H1 (cell line): ENCODE results near the gene ADRM1. TPM values are rescaled to one million over a fixed set of nuclear protein-coding genes. Genes with fewer than 3 reads are reported as not detected.

Source experiments
- CTCF ChIA-PET: fragments of 300-600 bp; sonication (Branson Sonifier 250); formaldehyde crosslinking; loops from one replicate; lab custom pipeline; 2021; ENCODE audit not compliant: partially characterized antibody; lab: Charles Lee
- POLR2A ChIA-PET: fragments of 300-600 bp; sonication (Branson Sonifier 250); formaldehyde crosslinking; loops from one replicate; lab custom pipeline; 2021; ENCODE audit warnings: inconsistent platforms; ENCODE audit not compliant: partially characterized antibody; lab: Charles Lee
- DNase-seq, 2 experiments: peaks; one replicate each; pipeline versions ENCODE4 v3.0.0 to v3.0.0-alpha.2; 2010 to 2022; ENCODE audit warnings: low spot score in 2 of 2, low read depth in 1 of 2, mixed read lengths in 1 of 2
- FAIRE-seq: peaks from 2 replicates; lab custom pipeline; 2011; peaks lifted over from hg19 to GRCh38; lab: Jason Lieb, UNC
- H2AFZ ChIP-seq: 2 replicates; pipeline ENCODE4 v1.8.1; 2012; ENCODE audit warnings: low read length, inconsistent platforms
- H2AK5ac ChIP-seq: 2 replicates; pipeline ENCODE4 v1.6.1; 2013; ENCODE audit warnings: low read depth, low read length
- H2BK120ac ChIP-seq: replicated peaks from 2 replicates; pipeline ENCODE3; 2013; ENCODE audit warnings: low read depth, low read length, inconsistent platforms
- H2BK12ac ChIP-seq: 2 replicates; pipeline ENCODE4 v1.6.1; 2013; ENCODE audit warnings: low read depth, low read length
- H2BK15ac ChIP-seq: 2 replicates; pipeline ENCODE4 v1.6.1; 2013; ENCODE audit warnings: low read length
- H2BK20ac ChIP-seq: 2 replicates; pipeline ENCODE4 v1.6.1; 2013; ENCODE audit warnings: low read length
- H2BK5ac ChIP-seq: 2 replicates; pipeline ENCODE4 v1.6.1; 2013; ENCODE audit warnings: low read depth, low read length
- H3K14ac ChIP-seq: 2 replicates; pipeline ENCODE4 v1.6.1; 2013; ENCODE audit warnings: inconsistent platforms; ENCODE audit not compliant: insufficient read length
- H3K18ac ChIP-seq: 2 replicates; pipeline ENCODE4 v1.6.1; 2013; ENCODE audit warnings: low read length; ENCODE audit errors: extremely low read depth
- H3K23ac ChIP-seq: 2 replicates; pipeline ENCODE4 v1.6.1; 2013; ENCODE audit warnings: inconsistent platforms; ENCODE audit not compliant: insufficient read length
- H3K23me2 ChIP-seq: 2 replicates; pipeline ENCODE4 v1.6.1; 2013; ENCODE audit warnings: low read depth, low read length
- H3K27ac ChIP-seq: 2 replicates; pipeline ENCODE4 v1.6.1; 2011; ENCODE audit warnings: low read depth, low read length, inconsistent platforms
- H3K27me3 ChIP-seq, 4 experiments: replicated peaks in 1 of 4; 1 replicate in 1 of 4; 2 replicates in 3 of 4; pipeline versions ENCODE4 v1.6.1 to v1.8.1; 2011 to 2013; ENCODE audit warnings: low read length in 3 of 4, mild to moderate bottlenecking in 3 of 4, inconsistent platforms in 2 of 4, mixed read lengths in 2 of 4, moderate library complexity in 1 of 4; ENCODE audit not compliant: control insufficient read depth in 3 of 4, insufficient read depth in 3 of 4; ENCODE audit errors: extremely low read depth in 1 of 4
- H3K36me3 ChIP-seq, 4 experiments: 2 replicates each; pipeline versions ENCODE4 v1.6.1 to v1.8.1; 2011 to 2013; ENCODE audit warnings: mild to moderate bottlenecking in 4 of 4, low read length in 3 of 4, moderate library complexity in 2 of 4, control low read depth in 1 of 4, inconsistent platforms in 1 of 4; ENCODE audit not compliant: insufficient read depth in 4 of 4, control insufficient read depth in 2 of 4
- H3K4ac ChIP-seq: replicated peaks from 2 replicates; pipeline ENCODE3; 2013; ENCODE audit warnings: low read length, low read depth, mixed read lengths, inconsistent platforms; ENCODE audit not compliant: insufficient read length
- H3K4me1 ChIP-seq, 4 experiments: replicated peaks in 1 of 4; 1 replicate in 1 of 4; 2 replicates in 3 of 4; pipeline versions ENCODE4 v1.6.1 to v1.8.1; 2011 to 2013; ENCODE audit warnings: low read length in 3 of 4, inconsistent platforms in 2 of 4, mixed read lengths in 1 of 4; ENCODE audit not compliant: insufficient read depth in 4 of 4, control insufficient read depth in 3 of 4
- H3K4me2 ChIP-seq, 2 experiments: 2 replicates each; pipeline versions ENCODE4 v1.6.1 to v1.8.1; 2011 to 2013; ENCODE audit warnings: low read depth in 2 of 2, low read length in 2 of 2, control low read depth in 1 of 2, inconsistent platforms in 1 of 2, mild to moderate bottlenecking in 1 of 2; ENCODE audit not compliant: insufficient read depth in 1 of 2
- H3K4me3 ChIP-seq, 4 experiments: fragments of 200-600, 300-600 bp in 1 of 4; sonication (generic), shearing (Covaris generic), sonication (Bioruptor Twin) in 1 of 4; 2 replicates each; pipeline versions ENCODE4 v1.5.1 to v1.8.1; 2011 to 2016; ENCODE audit warnings: low read length in 4 of 4, low read depth in 3 of 4, control low read depth in 2 of 4, inconsistent platforms in 2 of 4, mild to moderate bottlenecking in 2 of 4, mixed read lengths in 1 of 4, moderate library complexity in 1 of 4; ENCODE audit not compliant: insufficient read depth in 2 of 4; ENCODE audit errors: extremely low read depth in 1 of 4
- H3K56ac ChIP-seq: replicated peaks from 2 replicates; pipeline ENCODE3; 2013; ENCODE audit warnings: low read depth, mild to moderate bottlenecking, mixed read lengths, low read length, inconsistent platforms; ENCODE audit not compliant: insufficient read length
- H3K79me1 ChIP-seq: 2 replicates; pipeline ENCODE4 v1.6.1; 2013; ENCODE audit warnings: low read depth, low read length, control low read depth
- H3K79me2 ChIP-seq, 2 experiments: 2 replicates each; pipeline versions ENCODE4 v1.6.1 to v1.8.1; 2012 to 2013; ENCODE audit warnings: low read length in 2 of 2, mild to moderate bottlenecking in 2 of 2, inconsistent platforms in 1 of 2; ENCODE audit not compliant: insufficient read depth in 2 of 2, control insufficient read depth in 1 of 2
- H3K9ac ChIP-seq, 4 experiments: replicated peaks in 1 of 4; 1 replicate in 1 of 4; 2 replicates in 3 of 4; pipeline versions ENCODE4 v1.6.1 to v1.8.1; 2011 to 2013; ENCODE audit warnings: low read depth in 3 of 4, low read length in 3 of 4, control low read depth in 2 of 4, mild to moderate bottlenecking in 2 of 4, moderate library complexity in 2 of 4, inconsistent platforms in 1 of 4; ENCODE audit errors: extremely low read depth in 1 of 4
- H3K9me3 ChIP-seq, 2 experiments: 2 replicates each; pipeline versions ENCODE4 v1.6.1 to v1.8.1; 2012 to 2013; ENCODE audit warnings: mild to moderate bottlenecking in 2 of 2, moderate library complexity in 2 of 2, control low read depth in 1 of 2, inconsistent platforms in 1 of 2, low read depth in 1 of 2, low read length in 1 of 2, mixed read lengths in 1 of 2; ENCODE audit not compliant: insufficient read depth in 2 of 2
- H4K20me1 ChIP-seq, 2 experiments: replicated peaks in 1 of 2; 2 replicates each; pipeline versions ENCODE3 to v1.8.1; 2011 to 2013; ENCODE audit warnings: inconsistent platforms in 2 of 2, low read length in 2 of 2, mild to moderate bottlenecking in 1 of 2; ENCODE audit not compliant: insufficient read depth in 2 of 2, control insufficient read depth in 1 of 2
- H4K5ac ChIP-seq: 2 replicates; pipeline ENCODE4 v1.6.1; 2013; ENCODE audit warnings: low read length, low read depth, mixed read lengths, inconsistent platforms; ENCODE audit not compliant: insufficient read length
- H4K8ac ChIP-seq: 2 replicates; pipeline ENCODE4 v1.8.0; 2013; ENCODE audit warnings: mild to moderate bottlenecking, moderate library complexity, low read length, inconsistent platforms; ENCODE audit not compliant: insufficient read depth; ENCODE audit errors: extremely low read depth
- H4K91ac ChIP-seq: replicated peaks from 2 replicates; pipeline ENCODE3; 2013; ENCODE audit warnings: low read length, mixed read lengths, inconsistent platforms; ENCODE audit not compliant: insufficient read length
- ASH2L ChIP-seq: fragments of 200-600, 300-600 bp; sonication (generic); IDR thresholded peaks from one replicate; pipeline ENCODE4 v1.7.1; 2017; ENCODE audit warnings: low read length
- ATF3 ChIP-seq: IDR thresholded peaks from 2 replicates; pipeline ENCODE4 v1.6.1; 2011; ENCODE audit warnings: low read depth, mild to moderate bottlenecking, low read length; ENCODE audit not compliant: insufficient read depth
- CBX8 ChIP-seq: fragments of 300-800, 300-1000 bp; sonication (generic); IDR thresholded peaks from 2 replicates; pipeline ENCODE4 v1.7.1; 2016; ENCODE audit warnings: low read depth, low read length, borderline replicate concordance
- CTBP2 ChIP-seq: IDR thresholded peaks from 2 replicates; pipeline ENCODE4 v1.7.0; 2011; ENCODE audit warnings: borderline replicate concordance, mild to moderate bottlenecking, moderate library complexity, mixed read lengths, low read length; ENCODE audit not compliant: insufficient read depth, insufficient read length
- EZH2 ChIP-seq: fragments of 200-600 bp; sonication (generic); IDR thresholded peaks from 2 replicates; pipeline ENCODE4 v1.7.1; 2012; ENCODE audit warnings: low read depth, mild to moderate bottlenecking, moderate library complexity, low read length, inconsistent platforms; ENCODE audit not compliant: severe bottlenecking
- RFX5 ChIP-seq: IDR thresholded peaks from 2 replicates; pipeline ENCODE4 v1.6.1; 2011; ENCODE audit warnings: low read depth, low read length, improper control_type of control experiment, borderline replicate concordance
- RXRA ChIP-seq: IDR thresholded peaks from 2 replicates; pipeline ENCODE4 v1.6.1; 2011; ENCODE audit warnings: low read depth, mild to moderate bottlenecking, low read length, moderate library complexity; ENCODE audit not compliant: insufficient read depth
- SIRT6 ChIP-seq: IDR thresholded peaks from one replicate; pipeline ENCODE4 v1.7.1; 2012; ENCODE audit warnings: low read length, inconsistent platforms
- SRF ChIP-seq: IDR thresholded peaks from 2 replicates; pipeline ENCODE4 v1.6.1; 2011; ENCODE audit warnings: mild to moderate bottlenecking, low read depth, low read length, moderate library complexity
- WGBS, 2 experiments: shearing (Covaris generic) in 1 of 2; methylation state at CpG; one replicate each; pipeline versions ENCODE4 v1.1.6 to v1.1.7; 2013 to 2015; ENCODE audit warnings: low lambda C conversion rate in 2 of 2, mixed read lengths in 2 of 2, inconsistent platforms in 1 of 2, low coverage in 1 of 2, missing lambda C conversion rate in 1 of 2; ENCODE audit not compliant: insufficient replicate concordance in 2 of 2, insufficient coverage in 1 of 2, insufficient read length in 1 of 2; ENCODE audit errors: extremely low coverage in 1 of 2, missing lambda C conversion rate in 1 of 2; 5-methylcytosine and 5-hydroxymethylcytosine counted together
- polyA plus RNA-seq, 7 experiments: library from polyadenylated mRNA; depleted of rRNA in 3 of 7; stranded (reverse) in 5 of 7; unstranded in 2 of 7; fragments of >200 nt in 5 of 7; fragments of 200-250 nt in 2 of 7; gene quantifications; 1 replicate in 5 of 7; 2 replicates in 1 of 7; 4 replicates in 1 of 7; pipeline versions ENCODE4 v1.2.1 to v1.2.3, GENCODE V29; 2011 to 2013; ENCODE audit warnings: missing spikeins in 2 of 7, mixed read lengths in 2 of 7
- total RNA-seq: library from RNA; stranded (reverse); fragmentation: NEBNext Ultra II Directional; extraction: Animal tissue kit (Norgen Biotek cat#: 25700); gene quantifications from 2 replicates; pipeline ENCODE4 v1.2.1, GENCODE V29; 2021
- TF ChIP-seq, protein P1 (sequence below): IDR thresholded peaks from 2 replicates; pipeline ENCODE4 v1.6.1; 2012; ENCODE audit warnings: inconsistent platforms

The ADRM1 gene
- total and polyA plus RNA-seq, 2 of the 8 experiments (the other 6 are each of a cell fraction or from before 2014, with no cell fraction given), result 126 to 214 TPM

- Histone ChIP-seq H2BK20ac (no peak overlapping the region), H3K4me2 (no peak overlapping the region), H3K4me3 (no peak overlapping the region), H3K23ac (no peak overlapping the region), H2BK120ac (no peak overlapping the region), H3K18ac (no peak overlapping the region), H2BK15ac (no peak overlapping the region), H4K20me1 (peaks cover 16 to 20% of the 10 kb centered on the region in 2 experiments), H3K27me3 (no peaks in the 10 kb centered on the region), H2AK5ac (no peak overlapping the region), H3K9me3 (no peaks in the 10 kb centered on the region), H2BK5ac (no peak overlapping the region), H3K4ac (no peak overlapping the region), H3K36me3 (peaks cover 3 to 15% (median 6%) of the 10 kb centered on the region in 4 experiments; a peak in 5 of 8 replicates), H3K56ac (no peak overlapping the region), H3K4me1 (peaks cover 0 to 7% (median 4%) of the 10 kb centered on the region in 4 experiments; a peak in 5 of 7 replicates), H4K91ac (no peak overlapping the region), H2BK12ac (no peak overlapping the region), H3K9ac (no peak overlapping the region), H3K27ac (no peak overlapping the region), H4K8ac (no peak overlapping the region), H3K79me2 (peaks cover 16 to 17% of the 10 kb centered on the region in 2 experiments; a peak in 3 of 4 replicates), H3K79me1 (peaks cover 8% of the 10 kb centered on the region; the same call in 1 of the 2 replicates), H3K14ac (no peak overlapping the region), H2AFZ (no peak overlapping the region), H4K5ac (no peak overlapping the region), H3K23me2 (peaks cover 10% of the 10 kb centered on the region; the same call in 1 of the 2 replicates)
- POLR2A ChIA-PET, result interaction anchor here (1.2 to 14.6 kb wide), 4 partner anchors 9 to 91 kb away, joined by 3 to 170 read pairs (median 5); partner anchors contain the start of gene LAMA5
- CTCF ChIA-PET, result interaction anchor here (0.5 to 2.1 kb wide), 7 partner anchors 8 to 91 kb away, joined by 3 to 9 read pairs (median 5); no protein-coding TSS in a partner anchor
- WGBS, 2 experiments, result 93% methylated on average over 12 of the region's 12 CpGs; no CpG with 5 or more reads in 1 of the 2 experiments
- DNase-seq, result no peak
- FAIRE-seq, result no peak
- no peak for TF ChIP-seq EZH2
- no peak for TF ChIP-seq SRF
- no peak for TF ChIP-seq ASH2L
- no peak for TF ChIP-seq SIRT6
- no peak for TF ChIP-seq RXRA
- TF ChIP-seq, protein P1, sequence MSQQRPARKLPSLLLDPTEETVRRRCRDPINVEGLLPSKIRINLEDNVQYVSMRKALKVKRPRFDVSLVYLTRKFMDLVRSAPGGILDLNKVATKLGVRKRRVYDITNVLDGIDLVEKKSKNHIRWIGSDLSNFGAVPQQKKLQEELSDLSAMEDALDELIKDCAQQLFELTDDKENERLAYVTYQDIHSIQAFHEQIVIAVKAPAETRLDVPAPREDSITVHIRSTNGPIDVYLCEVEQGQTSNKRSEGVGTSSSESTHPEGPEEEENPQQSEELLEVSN, result no peak
- TF ChIP-seq CTBP2, result no peak
- no peak for TF ChIP-seq CBX8
- no peak for TF ChIP-seq ATF3
- TF ChIP-seq RFX5, result no peak
Measured at GRCh38 chr20:62299666-62300236, 3.0 kb upstream of the ADRM1 start.
